HCT116 (cell line): Measurements from ENCODE around the gene PCBP1. TPM values are rescaled to one million over a fixed set of nuclear protein-coding genes. Genes with fewer than 3 reads are reported as not detected.

Experiments
- ATAC-seq: fragments of 200-7000 bp; cut with Tn5 transposase; 2 replicates; pipeline ENCODE4 v1.9.1; 2020; ENCODE audit warnings: mild to moderate bottlenecking, moderate library complexity
- BruUV-seq: library from RNA; stranded (reverse); fragments of 400-500 nt; replicated peaks from 2 replicates; lab custom pipeline; 2021; lab: Mats Ljungman, UMichigan
- CTCF ChIA-PET: fragments of 300-600 bp; sonication (Branson Sonifier 250); formaldehyde crosslinking; loops from one replicate; lab custom pipeline; 2021; ENCODE audit warnings: antibody characterized with exemption; lab: Charles Lee
- POLR2A ChIA-PET: fragments of 300-600, 350-600 bp; sonication (Branson Sonifier 250); formaldehyde crosslinking; loops from one replicate; lab custom pipeline; 2021; ENCODE audit warnings: antibody characterized with exemption; lab: Charles Lee
- RAD21 ChIA-PET, 2 experiments: fragments of 300-600 bp; sonication (Branson Sonifier 250); formaldehyde crosslinking; loops; one replicate each; lab custom pipeline; 2023; ENCODE audit warnings: low total read pairs in 2 of 2; ENCODE audit not compliant: uncharacterized antibody in 2 of 2, unreplicated experiment in 2 of 2, low non-redundant PET in 1 of 2; lab: Charles Lee
- DNase-seq: peaks from one replicate; pipeline ENCODE4 v3.0.0-alpha.2; 2010; ENCODE audit warnings: low read depth, low spot score
- H2AFZ ChIP-seq: fragments of 200-600 bp; shearing (Covaris generic), sonication (generic); 2 replicates; pipeline ENCODE4 v1.6.1; 2017; ENCODE audit warnings: low read depth, mixed run types, mixed read lengths, antibody characterized with exemption, low read length; ENCODE audit not compliant: poor library complexity, severe bottlenecking
- H3K27ac ChIP-seq: 2 replicates; pipeline ENCODE4 v1.5.1; 2012; ENCODE audit warnings: low read depth, low read length
- H3K27me3 ChIP-seq: fragments of 200-600 bp; sonication (generic); 2 replicates; pipeline ENCODE4 v1.6.1; 2016; ENCODE audit warnings: mixed run types, low read length, mixed read lengths; ENCODE audit not compliant: insufficient read depth
- H3K36me3 ChIP-seq, 2 experiments: fragments of 200-500 bp in 1 of 2; fragments of 200-600 bp in 1 of 2; sonication (Bioruptor generic) in 1 of 2; sonication (generic) in 1 of 2; 2 replicates each; pipeline versions ENCODE4 v1.5.1 to v1.6.1; 2014 to 2016; ENCODE audit warnings: low read length in 2 of 2, inconsistent platforms in 1 of 2, mixed read lengths in 1 of 2, mixed run types in 1 of 2; ENCODE audit not compliant: insufficient read depth in 2 of 2, control insufficient read depth in 1 of 2
- H3K4me1 ChIP-seq, 2 experiments: fragments of 200-600 bp in 1 of 2; sonication (generic) in 1 of 2; 2 replicates each; pipeline versions ENCODE4 v1.5.1 to v1.6.1; 2012 to 2017; ENCODE audit warnings: low read length in 2 of 2, inconsistent platforms in 1 of 2, mild to moderate bottlenecking in 1 of 2, mixed read lengths in 1 of 2, mixed run types in 1 of 2, moderate library complexity in 1 of 2; ENCODE audit not compliant: insufficient read depth in 2 of 2, control insufficient read depth in 1 of 2
- H3K4me2 ChIP-seq: fragments of 200-600 bp; sonication (generic); 2 replicates; pipeline ENCODE4 v1.6.1; 2017; ENCODE audit warnings: mixed run types, low read length, mixed read lengths
- H3K4me3 ChIP-seq, 2 experiments: fragments of 200-600 bp in 1 of 2; sonication (generic) in 1 of 2; replicated peaks in 1 of 2; 2 replicates each; pipeline ENCODE4 v1.5.1; 2011 to 2016; ENCODE audit warnings: low read length in 2 of 2, control low read depth in 1 of 2, low read depth in 1 of 2, mild to moderate bottlenecking in 1 of 2, mixed read lengths in 1 of 2, mixed run types in 1 of 2
- H3K79me2 ChIP-seq: fragments of 200-600 bp; sonication (generic); 2 replicates; pipeline ENCODE4 v1.6.1; 2017; ENCODE audit warnings: mild to moderate bottlenecking, mixed run types, low read length, moderate library complexity, mixed read lengths; ENCODE audit not compliant: insufficient read depth
- H3K9ac ChIP-seq: fragments of 200-600 bp; sonication (generic); 2 replicates; pipeline ENCODE4 v1.6.1; 2016; ENCODE audit warnings: low read length, mixed read lengths
- H3K9me2 ChIP-seq: fragments of 200-600 bp; sonication (generic), shearing (Covaris generic); 2 replicates; pipeline ENCODE4 v1.6.1; 2017; ENCODE audit warnings: mixed run types, mild to moderate bottlenecking, moderate library complexity; ENCODE audit not compliant: insufficient read depth
- H3K9me3 ChIP-seq, 2 experiments: fragments of 200-500 bp in 1 of 2; fragments of 200-600 bp in 1 of 2; sonication (Bioruptor generic) in 1 of 2; sonication (generic) in 1 of 2; 2 replicates each; pipeline ENCODE4 v1.6.1; 2014 to 2017; ENCODE audit warnings: low read length in 2 of 2, mixed read lengths in 2 of 2, inconsistent platforms in 1 of 2, low read depth in 1 of 2, mild to moderate bottlenecking in 1 of 2, mixed run types in 1 of 2, moderate library complexity in 1 of 2; ENCODE audit not compliant: control insufficient read depth in 1 of 2, insufficient read depth in 1 of 2
- H4K20me1 ChIP-seq: fragments of 200-600 bp; sonication (generic), shearing (Covaris generic); 2 replicates; pipeline ENCODE4 v1.6.1; 2017; ENCODE audit warnings: mixed run types, mild to moderate bottlenecking, moderate library complexity; ENCODE audit not compliant: insufficient read depth
- CBX3 ChIP-seq: IDR thresholded peaks from 2 replicates; pipeline ENCODE4 v1.6.1; 2012; ENCODE audit warnings: low read depth
- FOSL1 ChIP-seq: IDR thresholded peaks from 2 replicates; pipeline ENCODE4 v1.6.1; 2012; ENCODE audit warnings: low read depth
- JUND ChIP-seq: IDR thresholded peaks from 2 replicates; pipeline ENCODE4 v1.6.1; 2012
- MAX ChIP-seq: IDR thresholded peaks from 2 replicates; pipeline ENCODE4 v1.6.1; 2012
- POLR2AphosphoS5 ChIP-seq: IDR thresholded peaks from 2 replicates; pipeline ENCODE4 v1.6.1; 2011; ENCODE audit warnings: mild to moderate bottlenecking, low read depth, low read length, moderate library complexity
- RAD21 ChIP-seq: IDR thresholded peaks from 2 replicates; pipeline ENCODE4 v1.6.1; 2012; ENCODE audit warnings: low read depth, mild to moderate bottlenecking
- REST ChIP-seq: IDR thresholded peaks from 2 replicates; pipeline ENCODE4 v1.6.1; 2012; ENCODE audit warnings: low read depth
- SIN3A ChIP-seq: IDR thresholded peaks from 2 replicates; pipeline ENCODE4 v1.6.1; 2012; ENCODE audit warnings: low read depth
- SP1 ChIP-seq: IDR thresholded peaks from 2 replicates; pipeline ENCODE4 v1.6.1; 2012; ENCODE audit warnings: low read depth
- TCF7L2 ChIP-seq: IDR thresholded peaks from 2 replicates; pipeline ENCODE4 v1.7.0; 2011; ENCODE audit warnings: borderline replicate concordance, inconsistent platforms; ENCODE audit not compliant: insufficient read depth, insufficient read length; ENCODE audit errors: extremely low read depth
- YY1 ChIP-seq: IDR thresholded peaks from 2 replicates; pipeline ENCODE4 v1.6.1; 2011; ENCODE audit warnings: low read length, low read depth, moderate library complexity, mild to moderate bottlenecking; ENCODE audit not compliant: insufficient replicate concordance; ENCODE audit errors: extremely low read depth
- ZBTB33 ChIP-seq: IDR thresholded peaks from 2 replicates; pipeline ENCODE4 v1.6.1; 2011; ENCODE audit warnings: mild to moderate bottlenecking, low read length, moderate library complexity; ENCODE audit not compliant: insufficient replicate concordance; ENCODE audit errors: extremely low read depth
- ZFX ChIP-seq: fragments of 450-650 bp; IDR thresholded peaks from 2 replicates; pipeline ENCODE4 v1.6.1; 2017
- intact Hi-C: fragments of 100-400 bp; cut with micrococcal nuclease; formaldehyde crosslinking; loops from 2 replicates; pipeline ENCODE4 v1.10.0; 2022
- total RNA-seq: library from RNA; stranded (reverse); gene quantifications from one replicate; pipeline ENCODE4 v1.2.1, GENCODE V29; 2021; ENCODE audit not compliant: unreplicated experiment

The PCBP1 gene
- total RNA-seq, 1 experiment from 2014 or later: 256 TPM

- no peak for TF ChIP-seq ZFX
- no peak for TF ChIP-seq POLR2AphosphoS5
- TF ChIP-seq MAX: no peak
- TF ChIP-seq SIN3A: no peak
- TF ChIP-seq, all 23 proteins: peak for 0
- Histone ChIP-seq H3K4me1 (peaks cover 5 to 8% of the 10 kb centered on the region in 2 experiments; a peak in 3 of 4 replicates), H3K4me3 (no peak overlapping the region), H3K27ac (no peak overlapping the region), H2AFZ (no peak overlapping the region), H3K9me3 (no peaks in the 10 kb centered on the region), H3K36me3 (peaks cover 19 to 30% of the 10 kb centered on the region in 2 experiments), H3K9me2 (no peaks in the 10 kb centered on the region), H3K4me2 (no peak overlapping the region), H3K27me3 (no peaks in the 10 kb centered on the region), H3K9ac (no peak overlapping the region), H3K79me2 (peaks cover 13% of the 10 kb centered on the region; the same call in 1 of the 2 replicates), H4K20me1 (no peaks in the 10 kb centered on the region)
- ATAC-seq (no peak), DNase-seq (no peak)
- intact Hi-C loops: loop anchor here (10.0 kb wide), 1 partner anchor 343 kb away; no protein-coding TSS in a partner anchor
- no TSS peak for BruUV-seq
- ChIA-PET RAD21 (no interaction called here), CTCF (interaction anchor here (1.2 to 1.6 kb wide), 2 partner anchors 154 to 156 kb away, joined by 3 to 4 read pairs; partner anchors contain the start of gene MXD1), POLR2A (no interaction called here)
These were observed 19.2 kb upstream of the PCBP1 start for GRCh38 chr2:70068119-70068518.

- Histone ChIP-seq H3K9me3 (no peaks in the 10 kb centered on the region), H2AFZ (no peak overlapping the region), H3K27me3 (no peaks in the 10 kb centered on the region), H4K20me1 (no peaks in the 10 kb centered on the region), H3K9ac (no peak overlapping the region), H3K4me3 (no peak overlapping the region), H3K9me2 (no peaks in the 10 kb centered on the region), H3K4me1 (peaks cover 5 to 8% of the 10 kb centered on the region in 2 experiments; a peak in 3 of 4 replicates), H3K27ac (no peak overlapping the region), H3K79me2 (peaks cover 13% of the 10 kb centered on the region; the same call in 1 of the 2 replicates), H3K36me3 (peaks cover 20 to 29% of the 10 kb centered on the region in 2 experiments), H3K4me2 (no peak overlapping the region)
- DNase-seq: no peak
- CTCF ChIA-PET: interaction anchor here (1.2 to 1.6 kb wide), 2 partner anchors 155 to 157 kb away, joined by 3 to 4 read pairs; partner anchors contain the start of gene MXD1
- POLR2A ChIA-PET: no interaction called here
- no TSS peak for BruUV-seq
- RAD21 ChIA-PET: interaction anchor here in 1 of 2 experiments (0.9 kb wide), 1 partner anchor 155 kb away, joined by 3 read pairs; no protein-coding TSS in a partner anchor
- intact Hi-C loops: loop anchor here (10.0 kb wide), 1 partner anchor 344 kb away; no protein-coding TSS in a partner anchor
- no peak for ATAC-seq
- TF ChIP-seq YY1 (no peak), ZFX (no peak), TCF7L2 (no peak), SP1 (no peak), ZBTB33 (no peak), RAD21 (no peak), FOSL1 (no peak), JUND (no peak), CBX3 (no peak), REST (no peak), POLR2AphosphoS5 (no peak)
These were observed 18.2 kb upstream of the PCBP1 start for GRCh38 chr2:70069049-70069448.
